Stimulated activated naive B cell treated with anti-CD40 and anti-IgM and Interleukin-4, amounts not matched to agents 10 μg/mL and 1 μg/mL and 100 μg/mL, for 72 hours (primary cell): Measurements from ENCODE around the gene ABR.

Source experiments
- ATAC-seq, 2 donors: fragments of 150-1000 bp; cut with Tn5 transposase; replicated peaks; 2 replicates each; pipeline ENCODE4 v1.10.0; 2021; ENCODE audit warnings: moderate library complexity in 1 of 2
- DNase-seq: peaks from one replicate; pipeline ENCODE4 v3.0.0; 2021
- H3K27ac Mint-ChIP-seq: one replicate; pipeline ENCODE4 v1.8.0; 2022; ENCODE audit warnings: mild to moderate bottlenecking, mixed read lengths
- H3K27me3 Mint-ChIP-seq, 2 donors: one replicate each; pipeline ENCODE4 v1.8.0; 2022; ENCODE audit warnings: mixed read lengths in 2 of 2
- H3K36me3 Mint-ChIP-seq, 2 donors: one replicate each; pipeline ENCODE4 v1.8.0; 2022; ENCODE audit warnings: mixed read lengths in 2 of 2, mild to moderate bottlenecking in 1 of 2
- H3K4me1 Mint-ChIP-seq, 2 donors: one replicate each; pipeline ENCODE4 v1.8.0; 2022; ENCODE audit warnings: mixed read lengths in 2 of 2, mild to moderate bottlenecking in 1 of 2
- H3K4me3 Mint-ChIP-seq, 2 donors: one replicate each; pipeline ENCODE4 v1.8.0; 2022; ENCODE audit warnings: mild to moderate bottlenecking in 2 of 2, mixed read lengths in 2 of 2, moderate library complexity in 1 of 2
- H3K9me3 Mint-ChIP-seq, 2 donors: one replicate each; pipeline ENCODE4 v1.8.0; 2022; ENCODE audit warnings: mixed read lengths in 2 of 2, mild to moderate bottlenecking in 1 of 2

Gene ABR

GRCh38 chr17:1190751-1191331 lies 11.1 kb upstream of the ABR start:
- H3K27ac Mint-ChIP-seq = no peak overlapping the region
- H3K36me3 Mint-ChIP-seq = peaks cover 16% of the 10 kb centered on the region in 2 donors
- DNase-seq (no peak), ATAC-seq (no peak)
- H3K9me3 Mint-ChIP-seq = no peaks in the 10 kb centered on the region
- H3K4me1 Mint-ChIP-seq = peaks cover 30 to 43% of the 10 kb centered on the region in 2 donors
- H3K4me3 Mint-ChIP-seq = no peak overlapping the region
- no peaks in the 10 kb centered on the region for H3K27me3 Mint-ChIP-seq

- H3K4me1 Mint-ChIP-seq = peaks cover 33 to 58% of the 10 kb centered on the region in 2 donors
- peak overlapping the region; percentile 59 for H3K27ac Mint-ChIP-seq
- H3K9me3 Mint-ChIP-seq = no peaks in the 10 kb centered on the region
- no peak overlapping the region for H3K4me3 Mint-ChIP-seq
- DNase-seq (no peak), ATAC-seq (no peak)
- H3K36me3 Mint-ChIP-seq = peaks cover 16 to 18% of the 10 kb centered on the region in 2 donors
- H3K27me3 Mint-ChIP-seq = no peaks in the 10 kb centered on the region
These were observed 9.2 kb upstream of the ABR start for GRCh38 chr17:1188812-1189504.

GRCh38 chr17:1186923-1187771 lies 7.4 kb upstream of the ABR start:
- Mint-ChIP-seq H3K9me3 (no peaks in the 10 kb centered on the region), H3K27ac (peak overlapping the region; percentile 26), H3K4me1 (peaks cover 39 to 74% of the 10 kb centered on the region in 2 donors), H3K36me3 (peaks cover 16 to 22% of the 10 kb centered on the region in 2 donors), H3K27me3 (no peaks in the 10 kb centered on the region), H3K4me3 (peak overlapping the region; percentile 25 to 39)
- DNase-seq (peak; percentile 73), ATAC-seq (peak; percentile 66 to 74)

- no peak overlapping the region for H3K4me3 Mint-ChIP-seq
- ATAC-seq (peak in 1 of 2 donors; percentile 6), DNase-seq (no peak)
- peaks cover 12 to 20% of the 10 kb centered on the region in 2 donors for H3K36me3 Mint-ChIP-seq
- peak overlapping the region; percentile 14 for H3K27ac Mint-ChIP-seq
- no peaks in the 10 kb centered on the region for H3K27me3 Mint-ChIP-seq
- H3K9me3 Mint-ChIP-seq = no peaks in the 10 kb centered on the region
- peaks cover 43 to 74% of the 10 kb centered on the region in 2 donors for H3K4me1 Mint-ChIP-seq
These were observed 6.5 kb upstream of the ABR start for GRCh38 chr17:1186214-1186820.

GRCh38 chr17:1183171-1183873 lies 3.5 kb upstream of the ABR start:
- no peaks in the 10 kb centered on the region for H3K27me3 Mint-ChIP-seq
- H3K9me3 Mint-ChIP-seq = no peaks in the 10 kb centered on the region
- DNase-seq (peak; percentile 79), ATAC-seq (peak; percentile 72 to 77)
- H3K27ac Mint-ChIP-seq = peak overlapping the region; percentile 84
- H3K4me3 Mint-ChIP-seq = peak overlapping the region; percentile 66 to 69
- peaks cover 10 to 21% of the 10 kb centered on the region in 2 donors for H3K36me3 Mint-ChIP-seq
- H3K4me1 Mint-ChIP-seq = peaks cover 40 to 82% of the 10 kb centered on the region in 2 donors

- DNase-seq = no peak
- no peak for ATAC-seq
- H3K4me1 Mint-ChIP-seq = peaks cover 41 to 85% of the 10 kb centered on the region in 2 donors
- H3K4me3 Mint-ChIP-seq = peak overlapping the region in 1 of 2 donors; percentile 3
- H3K27ac Mint-ChIP-seq = peak overlapping the region; percentile 77
- peaks cover 11 to 21% of the 10 kb centered on the region in 2 donors for H3K36me3 Mint-ChIP-seq
- no peaks in the 10 kb centered on the region for H3K27me3 Mint-ChIP-seq
- no peaks in the 10 kb centered on the region for H3K9me3 Mint-ChIP-seq
These were observed 3.0 kb upstream of the ABR start for GRCh38 chr17:1182811-1183170.

GRCh38 chr17:1181753-1182137 lies 2.0 kb upstream of the ABR start:
- peaks cover 8 to 16% of the 10 kb centered on the region in 2 donors for H3K36me3 Mint-ChIP-seq
- no peaks in the 10 kb centered on the region for H3K9me3 Mint-ChIP-seq
- peak overlapping the region; percentile 17 to 82 for H3K4me3 Mint-ChIP-seq
- no peaks in the 10 kb centered on the region for H3K27me3 Mint-ChIP-seq
- ATAC-seq (no peak), DNase-seq (no peak)
- H3K27ac Mint-ChIP-seq = peak overlapping the region; percentile 67
- peaks cover 37 to 83% of the 10 kb centered on the region in 2 donors for H3K4me1 Mint-ChIP-seq

- H3K4me1 Mint-ChIP-seq = peaks cover 31 to 83% of the 10 kb centered on the region in 2 donors
- peaks cover 4 to 11% of the 10 kb centered on the region in 2 donors for H3K36me3 Mint-ChIP-seq
- H3K27ac Mint-ChIP-seq = peak overlapping the region; percentile 67
- DNase-seq (peak; percentile 93), ATAC-seq (peak; percentile 82 to 87)
- H3K27me3 Mint-ChIP-seq = no peaks in the 10 kb centered on the region
- H3K9me3 Mint-ChIP-seq = no peaks in the 10 kb centered on the region
- peak overlapping the region; percentile 71 to 82 for H3K4me3 Mint-ChIP-seq
These were observed 1.4 kb upstream of the ABR start for GRCh38 chr17:1180958-1181752.

- H3K4me1 Mint-ChIP-seq = peaks cover 28 to 68% of the 10 kb centered on the region in 2 donors
- no peak for ATAC-seq
- H3K36me3 Mint-ChIP-seq = peaks cover 12 to 15% of the 10 kb centered on the region in 2 donors
- H3K27me3 Mint-ChIP-seq = no peaks in the 10 kb centered on the region
- H3K27ac Mint-ChIP-seq = peak overlapping the region; percentile 88
- no peak for DNase-seq
- peak overlapping the region; percentile 80 to 88 for H3K4me3 Mint-ChIP-seq
- no peaks in the 10 kb centered on the region for H3K9me3 Mint-ChIP-seq
These were observed 516 bp downstream of the ABR start for GRCh38 chr17:1179112-1179817.

GRCh38 chr17:1177016-1177700 lies 2.6 kb downstream of the ABR start:
- peaks cover 15 to 16% of the 10 kb centered on the region in 2 donors for H3K36me3 Mint-ChIP-seq
- no peak overlapping the region for H3K27ac Mint-ChIP-seq
- no peaks in the 10 kb centered on the region for H3K9me3 Mint-ChIP-seq
- no peak for ATAC-seq
- DNase-seq = no peak
- no peaks in the 10 kb centered on the region for H3K27me3 Mint-ChIP-seq
- H3K4me1 Mint-ChIP-seq = peaks cover 26 to 59% of the 10 kb centered on the region in 2 donors
- H3K4me3 Mint-ChIP-seq = no peak overlapping the region

GRCh38 chr17:1174263-1174880 lies 5.4 kb downstream of the ABR start:
- Mint-ChIP-seq H3K36me3 (peaks cover 11 to 16% of the 10 kb centered on the region in 2 donors), H3K9me3 (no peaks in the 10 kb centered on the region), H3K4me3 (no peak overlapping the region), H3K27me3 (no peaks in the 10 kb centered on the region), H3K4me1 (peaks cover 20 to 48% of the 10 kb centered on the region in 2 donors), H3K27ac (no peak overlapping the region)
- ATAC-seq = no peak
- no peak for DNase-seq
